H9 (cell line): Measurements from ENCODE around the gene KIAA0513. TPM values are rescaled to one million over a fixed set of nuclear protein-coding genes. Genes with fewer than 3 reads are reported as not detected.

Experiments
- DNase-seq: peaks from one replicate; pipeline ENCODE4 v3.0.0-alpha.2; 2017
- H2AFZ ChIP-seq: one replicate; pipeline ENCODE4 v1.6.1; 2013; ENCODE audit warnings: mild to moderate bottlenecking, low read length, control low read depth, moderate library complexity
- H2AK5ac ChIP-seq: 2 replicates; pipeline ENCODE4 v1.6.1; 2013; ENCODE audit warnings: low read length, control low read depth, mixed read lengths; ENCODE audit not compliant: insufficient read length
- H2BK120ac ChIP-seq: one replicate; pipeline ENCODE4 v1.6.1; 2013; ENCODE audit warnings: low read depth, mild to moderate bottlenecking, low read length, control low read depth, inconsistent platforms; ENCODE audit not compliant: poor library complexity, severe bottlenecking
- H2BK12ac ChIP-seq: 2 replicates; pipeline ENCODE4 v1.6.1; 2013; ENCODE audit warnings: low read length, control low read depth, mixed read lengths, low read depth; ENCODE audit not compliant: insufficient read length
- H2BK15ac ChIP-seq: 2 replicates; pipeline ENCODE4 v1.6.1; 2013; ENCODE audit warnings: low read depth, low read length, control low read depth
- H2BK20ac ChIP-seq: one replicate; pipeline ENCODE4 v1.6.1; 2013; ENCODE audit warnings: low read depth, mild to moderate bottlenecking, low read length, control low read depth, inconsistent platforms; ENCODE audit not compliant: poor library complexity, severe bottlenecking
- H2BK5ac ChIP-seq: 2 replicates; pipeline ENCODE4 v1.6.1; 2013; ENCODE audit warnings: low read length, control low read depth, mixed read lengths; ENCODE audit not compliant: insufficient read length
- H3K14ac ChIP-seq: 2 replicates; pipeline ENCODE4 v1.6.1; 2013; ENCODE audit warnings: low read length, control low read depth; ENCODE audit not compliant: insufficient read depth
- H3K18ac ChIP-seq: 2 replicates; pipeline ENCODE4 v1.6.1; 2013; ENCODE audit warnings: low read depth, mild to moderate bottlenecking, mixed read lengths, low read length, control low read depth; ENCODE audit not compliant: insufficient read length
- H3K23ac ChIP-seq: 2 replicates; pipeline ENCODE4 v1.6.1; 2013; ENCODE audit warnings: low read length, control low read depth, mixed read lengths, low read depth; ENCODE audit not compliant: insufficient read length
- H3K23me2 ChIP-seq: 2 replicates; pipeline ENCODE4 v1.6.1; 2013; ENCODE audit warnings: low read depth, mild to moderate bottlenecking, mixed read lengths, low read length, control low read depth; ENCODE audit not compliant: insufficient read length, poor library complexity, severe bottlenecking
- H3K27ac ChIP-seq: 2 replicates; pipeline ENCODE4 v1.5.1; 2013; ENCODE audit warnings: low read length, control low read depth, mixed read lengths, low read depth; ENCODE audit not compliant: insufficient read length
- H3K27me3 ChIP-seq: 2 replicates; pipeline ENCODE4 v1.6.1; 2013; ENCODE audit warnings: low read length, control low read depth, inconsistent platforms; ENCODE audit not compliant: insufficient read depth
- H3K4ac ChIP-seq: 2 replicates; pipeline ENCODE4 v1.6.1; 2013; ENCODE audit warnings: low read depth, mild to moderate bottlenecking, control low read depth, inconsistent platforms, low read length, moderate library complexity
- H3K4me1 ChIP-seq: 2 replicates; pipeline ENCODE4 v1.6.1; 2013; ENCODE audit warnings: low read length, control low read depth, inconsistent platforms; ENCODE audit not compliant: insufficient read depth
- H3K4me2 ChIP-seq: 2 replicates; pipeline ENCODE4 v1.6.1; 2013; ENCODE audit warnings: low read length, control low read depth, mixed read lengths; ENCODE audit not compliant: insufficient read length, insufficient read depth
- H3K56ac ChIP-seq: 2 replicates; pipeline ENCODE4 v1.6.1; 2013; ENCODE audit warnings: low read depth, mild to moderate bottlenecking, mixed read lengths, low read length, control low read depth; ENCODE audit not compliant: insufficient read length
- H3K79me1 ChIP-seq: 2 replicates; pipeline ENCODE4 v1.6.1; 2013; ENCODE audit warnings: low read depth, mild to moderate bottlenecking, moderate library complexity, low read length, control low read depth, inconsistent platforms; ENCODE audit not compliant: insufficient read depth, poor library complexity, severe bottlenecking
- H3K79me2 ChIP-seq: 2 replicates; pipeline ENCODE4 v1.6.1; 2013; ENCODE audit warnings: low read length, control low read depth, inconsistent platforms; ENCODE audit not compliant: insufficient read depth
- H3K9ac ChIP-seq: 2 replicates; pipeline ENCODE4 v1.6.1; 2013; ENCODE audit warnings: low read length, control low read depth, mixed read lengths; ENCODE audit not compliant: insufficient read length; ENCODE audit errors: extremely low read depth
- H3K9me3 ChIP-seq: one replicate; pipeline ENCODE4 v1.6.1; 2013; ENCODE audit warnings: low read depth, low read length, inconsistent platforms; ENCODE audit not compliant: control insufficient read depth
- H3T11ph ChIP-seq: one replicate; pipeline ENCODE4 v1.6.1; 2013; ENCODE audit warnings: mild to moderate bottlenecking, low read length, control low read depth, inconsistent platforms
- H4K20me1 ChIP-seq: one replicate; pipeline ENCODE4 v1.6.1; 2013; ENCODE audit not compliant: control insufficient read depth, insufficient read length, insufficient read depth
- H4K5ac ChIP-seq: 2 replicates; pipeline ENCODE4 v1.6.1; 2013; ENCODE audit warnings: low read depth, mild to moderate bottlenecking, mixed read lengths, low read length, control low read depth; ENCODE audit not compliant: insufficient read length
- H4K8ac ChIP-seq: replicated peaks from 2 replicates; pipeline ENCODE4 v1.6.1; 2013; ENCODE audit warnings: low read length, control low read depth, mixed read lengths, low read depth; ENCODE audit not compliant: insufficient read length
- H4K91ac ChIP-seq: 2 replicates; pipeline ENCODE4 v1.6.1; 2013; ENCODE audit warnings: low read depth, mild to moderate bottlenecking, moderate library complexity, mixed read lengths, low read length, control low read depth; ENCODE audit not compliant: insufficient read length
- H3K27ac Mint-ChIP-seq, 3 experiments: 2 replicates in 2 of 3; 3 replicates in 1 of 3; pipeline ENCODE4 v1.8.0; 2020 to 2021; ENCODE audit warnings: mixed read lengths in 3 of 3, mild to moderate bottlenecking in 1 of 3, moderate library complexity in 1 of 3
- H3K27me3 Mint-ChIP-seq: 2 replicates; pipeline ENCODE4 v1.8.0; 2021; ENCODE audit warnings: low read depth, mild to moderate bottlenecking, moderate library complexity, mixed read lengths
- H3K36me3 Mint-ChIP-seq, 3 experiments: 2 replicates in 2 of 3; 3 replicates in 1 of 3; pipeline ENCODE4 v1.8.0; 2020 to 2021; ENCODE audit warnings: low read depth in 3 of 3, mixed read lengths in 3 of 3; ENCODE audit not compliant: insufficient read depth in 1 of 3
- H3K4me1 Mint-ChIP-seq, 2 experiments: 2 replicates each; pipeline ENCODE4 v1.8.0; 2020; ENCODE audit warnings: mixed read lengths in 2 of 2
- H3K4me3 Mint-ChIP-seq, 2 experiments: 2 replicates in 1 of 2; 3 replicates in 1 of 2; pipeline ENCODE4 v1.8.0; 2020 to 2021; ENCODE audit warnings: mild to moderate bottlenecking in 2 of 2, mixed read lengths in 2 of 2, moderate library complexity in 1 of 2
- H3K9me3 Mint-ChIP-seq, 2 experiments: 2 replicates in 1 of 2; 3 replicates in 1 of 2; pipeline ENCODE4 v1.8.0; 2020; ENCODE audit warnings: mild to moderate bottlenecking in 2 of 2, mixed read lengths in 2 of 2, moderate library complexity in 1 of 2
- WGBS: extraction: QIAGEN DNeasy Blood & Tissue Kit; methylation state at CpG from one replicate; pipeline ENCODE4 v1.1.7; 2013; ENCODE audit warnings: missing lambda C conversion rate, low lambda C conversion rate, mixed read lengths; ENCODE audit not compliant: insufficient read length; ENCODE audit errors: extremely low coverage; 5-methylcytosine and 5-hydroxymethylcytosine counted together
- total RNA-seq: library from RNA; stranded (reverse); gene quantifications from 2 replicates; pipeline ENCODE4 v1.2.1, GENCODE V29; 2021
- TF ChIP-seq, protein P1 (sequence below): fragments of 200-600 bp; sonication (generic); conservative IDR thresholded peaks from 3 replicates; pipeline ENCODE4 v1.8.0; 2021; ENCODE audit warnings: antibody characterized with exemption, mild to moderate bottlenecking

KIAA0513 gene
- total RNA-seq, 1 experiment from 2014 or later, result 4.7 TPM

- Mint-ChIP-seq H3K4me3 (peak overlapping the region; percentile 98), H3K36me3 (peaks cover 0 to 2% (median 0%) of the 10 kb centered on the region in 3 experiments; a peak in 2 of 7 replicates), H3K27me3 (no peaks in the 10 kb centered on the region; the same call in none of the 2 replicates), H3K4me1 (peaks cover 10 to 14% of the 10 kb centered on the region in 2 experiments), H3K27ac (peak overlapping the region; percentile 9 to 98 (median 96); a peak in 5 of 7 replicates), H3K9me3 (no peaks in the 10 kb centered on the region)
- Histone ChIP-seq H4K5ac (no peak overlapping the region), H4K8ac (no peak overlapping the region), H2AK5ac (no peak overlapping the region), H3K56ac (no peak overlapping the region), H3K23me2 (peaks cover 7% of the 10 kb centered on the region), H3K27me3 (no peaks in the 10 kb centered on the region), H3K79me1 (peaks cover 8% of the 10 kb centered on the region), H4K91ac (no peak overlapping the region), H2AFZ (no peak overlapping the region), H3T11ph (no peak overlapping the region), H2BK5ac (no peak overlapping the region), H3K27ac (no peak overlapping the region), H3K4me1 (peaks cover 3% of the 10 kb centered on the region; the same call in 1 of the 2 replicates), H3K14ac (peak overlapping the region; percentile 24; the same call in 1 of the 2 replicates), H3K4ac (no peak overlapping the region), H2BK120ac (no peak overlapping the region), H3K79me2 (peaks cover 18% of the 10 kb centered on the region; the same call in 1 of the 2 replicates), H4K20me1 (no peaks in the 10 kb centered on the region), H3K9me3 (no peaks in the 10 kb centered on the region), H3K18ac (no peak overlapping the region), H2BK15ac (no peak overlapping the region), H2BK20ac (no peak overlapping the region), H3K4me2 (peak overlapping the region; percentile 97), H3K23ac (no peak overlapping the region), H3K9ac (peak overlapping the region; percentile 56), H2BK12ac (no peak overlapping the region)
- WGBS, result no CpG with 5 or more reads among the region's 9 CpGs
- TF ChIP-seq, protein P1, sequence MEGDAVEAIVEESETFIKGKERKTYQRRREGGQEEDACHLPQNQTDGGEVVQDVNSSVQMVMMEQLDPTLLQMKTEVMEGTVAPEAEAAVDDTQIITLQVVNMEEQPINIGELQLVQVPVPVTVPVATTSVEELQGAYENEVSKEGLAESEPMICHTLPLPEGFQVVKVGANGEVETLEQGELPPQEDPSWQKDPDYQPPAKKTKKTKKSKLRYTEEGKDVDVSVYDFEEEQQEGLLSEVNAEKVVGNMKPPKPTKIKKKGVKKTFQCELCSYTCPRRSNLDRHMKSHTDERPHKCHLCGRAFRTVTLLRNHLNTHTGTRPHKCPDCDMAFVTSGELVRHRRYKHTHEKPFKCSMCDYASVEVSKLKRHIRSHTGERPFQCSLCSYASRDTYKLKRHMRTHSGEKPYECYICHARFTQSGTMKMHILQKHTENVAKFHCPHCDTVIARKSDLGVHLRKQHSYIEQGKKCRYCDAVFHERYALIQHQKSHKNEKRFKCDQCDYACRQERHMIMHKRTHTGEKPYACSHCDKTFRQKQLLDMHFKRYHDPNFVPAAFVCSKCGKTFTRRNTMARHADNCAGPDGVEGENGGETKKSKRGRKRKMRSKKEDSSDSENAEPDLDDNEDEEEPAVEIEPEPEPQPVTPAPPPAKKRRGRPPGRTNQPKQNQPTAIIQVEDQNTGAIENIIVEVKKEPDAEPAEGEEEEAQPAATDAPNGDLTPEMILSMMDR, result no peak
- no peak for DNase-seq
Measured at GRCh38 chr16:85010446-85010930, 17.1 kb upstream of the KIAA0513 start.
